K562 (cell line): Measurements from ENCODE around the gene NEU1. TPM values are rescaled to one million over a fixed set of nuclear protein-coding genes. Genes with fewer than 3 reads are reported as not detected.
A peak's percentile ranks its signal among the peaks of the same experiment; 100 is the strongest.

Experiments
- EP300 ChIP-seq: IDR thresholded peaks from 2 replicates; pipeline ENCODE4 v1.6.1; 2012; ENCODE audit warnings: low read length, improper control_type of control experiment
- FOXA1 ChIP-seq: fragments of 450-650 bp; IDR thresholded peaks from 2 replicates; pipeline ENCODE4 v1.6.1; 2016; ENCODE audit warnings: mild to moderate bottlenecking, borderline replicate concordance
- MAFF ChIP-seq: IDR thresholded peaks from 2 replicates; pipeline ENCODE4 v1.6.1; 2012; ENCODE audit warnings: low read length, improper control_type of control experiment
- MTF1 ChIP-seq: fragments of 250-450 bp; sonication (Bioruptor Pico); IDR thresholded peaks from 2 replicates; pipeline ENCODE4 v1.9.0; 2021; ENCODE audit warnings: moderate library complexity, mild to moderate bottlenecking, inconsistent platforms, borderline replicate concordance
- NR2C1 ChIP-seq, 2 experiments: fragments of 450-650 bp; IDR thresholded peaks; 2 replicates each; pipeline ENCODE4 v1.6.1; 2017; ENCODE audit warnings: mild to moderate bottlenecking in 2 of 2, antibody characterized with exemption in 1 of 2, inconsistent platforms in 1 of 2, missing compliant biosample characterization in 1 of 2, missing genetic modification characterization in 1 of 2
- SMAD1 ChIP-seq: fragments of 150-350 bp; IDR thresholded peaks from 2 replicates; pipeline ENCODE4 v1.6.1; 2014; ENCODE audit warnings: low read length, low read depth; ENCODE audit not compliant: partially characterized antibody
- SPI1 ChIP-seq: IDR thresholded peaks from 2 replicates; pipeline ENCODE4 v1.6.1; 2011; ENCODE audit warnings: low read depth, low read length, control low read depth, borderline replicate concordance
- TAF9B ChIP-seq: fragments of 450-650 bp; IDR thresholded peaks from 2 replicates; pipeline ENCODE4 v1.6.1; 2018; ENCODE audit warnings: mild to moderate bottlenecking; ENCODE audit not compliant: partially characterized antibody
- YY1 ChIP-seq, 3 experiments: IDR thresholded peaks; 2 replicates each; pipeline ENCODE4 v1.6.1; 2011; ENCODE audit warnings: low read length in 2 of 3, mild to moderate bottlenecking in 2 of 3, moderate library complexity in 2 of 3, borderline replicate concordance in 1 of 3, control low read depth in 1 of 3, low read depth in 1 of 3; ENCODE audit not compliant: insufficient read depth in 3 of 3, insufficient replicate concordance in 2 of 3, control insufficient read depth in 1 of 3, insufficient read length in 1 of 3; ENCODE audit errors: extremely low read depth in 1 of 3
- ZNF253 ChIP-seq: fragments of 250-450 bp; sonication (Bioruptor Pico); conservative IDR thresholded peaks from 2 replicates; pipeline ENCODE4 v1.6.1; 2021; ENCODE audit warnings: mild to moderate bottlenecking
- ZNF444 ChIP-seq: fragments of 250-450 bp; sonication (Bioruptor Pico); IDR thresholded peaks from 2 replicates; pipeline ENCODE4 v1.4.0; 2020; ENCODE audit warnings: mild to moderate bottlenecking, moderate library complexity
- ZNF584 ChIP-seq: fragments of 200-800 bp; sonication (Bioruptor generic); IDR thresholded peaks from 2 replicates; pipeline ENCODE4 v1.6.1; 2016; ENCODE audit warnings: low read depth, mild to moderate bottlenecking, missing genetic modification characterization, missing compliant biosample characterization
- polyA plus RNA-seq, 8 experiments: library from polyadenylated mRNA; depleted of rRNA in 4 of 8; stranded (reverse) in 5 of 8; unstranded in 3 of 8; fragments of >200 nt; fragmentation: Nextera tagmentation in 2 of 8; fragmentation: Illumina TruSeq in 1 of 8; extraction: Ambion mirVana in 2 of 8; extraction: Trizol in 1 of 8; gene quantifications; 2 replicates each; pipeline versions ENCODE4 v1.2.1 to v1.2.3, GENCODE V29; 2011 to 2014; ENCODE audit warnings: inconsistent platforms in 1 of 8, missing spikeins in 1 of 8
- total RNA-seq, 7 experiments: library from RNA; depleted of rRNA in 6 of 7; stranded (reverse); fragments of >200 nt in 6 of 7; fragmentation: Illumina TruSeq in 2 of 7; extraction: Trizol in 2 of 7; gene quantifications; 2 replicates each; pipeline versions ENCODE4 v1.2.1 to v1.2.3, GENCODE V29; 2011 to 2021; ENCODE audit warnings: low replicate concordance in 1 of 7
- TF ChIP-seq, protein P1 (sequence below), 2 experiments: fragments of 450-650 bp; formaldehyde crosslinking in 1 of 2; IDR thresholded peaks; 2 replicates each; pipeline versions ENCODE4 v1.4.0 to v1.6.1; 2014 to 2020; ENCODE audit warnings: mild to moderate bottlenecking in 2 of 2, borderline replicate concordance in 1 of 2, low read depth in 1 of 2
- TF ChIP-seq, protein P2 (sequence below): fragments of 250-450 bp; sonication (Bioruptor Pico); IDR thresholded peaks from 2 replicates; pipeline ENCODE4 v1.6.1; 2021; ENCODE audit warnings: mild to moderate bottlenecking
- TF ChIP-seq, protein P3 (sequence below): sonication (generic); formaldehyde crosslinking; IDR thresholded peaks from 2 replicates; pipeline ENCODE4 v1.8.0; 2022; ENCODE audit warnings: missing genetic modification reagents, mild to moderate bottlenecking, borderline replicate concordance
- TF ChIP-seq, protein P4 (sequence below): sonication (generic); formaldehyde crosslinking; IDR thresholded peaks from 2 replicates; pipeline ENCODE4 v1.9.0; 2022; ENCODE audit warnings: mild to moderate bottlenecking, missing genetic modification reagents

The NEU1 gene
- total and polyA plus RNA-seq, 9 of the 15 experiments (the other 6 are each of a cell fraction or from before 2014, with no cell fraction given) = 14.8 to 67.8 (median 51.0) TPM

DNA sequence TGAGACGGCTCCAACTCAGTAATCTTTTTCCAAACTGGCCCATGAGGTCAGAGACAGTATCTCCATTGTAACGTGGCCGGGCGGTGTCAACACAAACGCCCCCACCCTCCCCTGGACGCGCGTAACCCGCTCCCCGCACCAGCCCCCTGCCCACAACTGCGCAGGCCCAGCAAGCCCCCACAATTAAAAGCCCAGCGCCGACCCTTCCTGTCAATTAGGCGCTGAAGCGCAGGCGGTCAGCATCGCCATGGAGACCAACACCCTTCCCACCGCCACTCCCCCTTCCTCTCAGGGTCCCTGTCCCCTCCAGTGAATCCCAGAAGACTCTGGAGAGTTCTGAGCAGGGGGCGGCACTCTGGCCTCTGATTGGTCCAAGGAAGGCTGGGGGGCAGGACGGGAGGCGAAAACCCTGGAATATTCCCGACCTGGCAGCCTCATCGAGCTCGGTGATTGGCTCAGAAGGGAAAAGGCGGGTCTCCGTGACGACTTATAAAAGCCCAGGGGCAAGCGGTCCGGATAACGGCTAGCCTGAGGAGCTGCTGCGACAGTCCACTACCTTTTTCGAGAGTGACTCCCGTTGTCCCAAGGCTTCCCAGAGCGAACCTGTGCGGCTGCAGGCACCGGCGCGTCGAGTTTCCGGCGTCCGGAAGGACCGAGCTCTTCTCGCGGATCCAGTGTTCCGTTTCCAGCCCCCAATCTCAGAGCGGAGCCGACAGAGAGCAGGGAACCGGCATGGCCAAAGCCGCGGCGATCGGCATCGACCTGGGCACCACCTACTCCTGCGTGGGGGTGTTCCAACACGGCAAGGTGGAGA is 47.4 kb downstream of the NEU1 start, which contains the start of the genes HSPA1A and HSPA1L (continued):
- TF ChIP-seq, protein P1, sequence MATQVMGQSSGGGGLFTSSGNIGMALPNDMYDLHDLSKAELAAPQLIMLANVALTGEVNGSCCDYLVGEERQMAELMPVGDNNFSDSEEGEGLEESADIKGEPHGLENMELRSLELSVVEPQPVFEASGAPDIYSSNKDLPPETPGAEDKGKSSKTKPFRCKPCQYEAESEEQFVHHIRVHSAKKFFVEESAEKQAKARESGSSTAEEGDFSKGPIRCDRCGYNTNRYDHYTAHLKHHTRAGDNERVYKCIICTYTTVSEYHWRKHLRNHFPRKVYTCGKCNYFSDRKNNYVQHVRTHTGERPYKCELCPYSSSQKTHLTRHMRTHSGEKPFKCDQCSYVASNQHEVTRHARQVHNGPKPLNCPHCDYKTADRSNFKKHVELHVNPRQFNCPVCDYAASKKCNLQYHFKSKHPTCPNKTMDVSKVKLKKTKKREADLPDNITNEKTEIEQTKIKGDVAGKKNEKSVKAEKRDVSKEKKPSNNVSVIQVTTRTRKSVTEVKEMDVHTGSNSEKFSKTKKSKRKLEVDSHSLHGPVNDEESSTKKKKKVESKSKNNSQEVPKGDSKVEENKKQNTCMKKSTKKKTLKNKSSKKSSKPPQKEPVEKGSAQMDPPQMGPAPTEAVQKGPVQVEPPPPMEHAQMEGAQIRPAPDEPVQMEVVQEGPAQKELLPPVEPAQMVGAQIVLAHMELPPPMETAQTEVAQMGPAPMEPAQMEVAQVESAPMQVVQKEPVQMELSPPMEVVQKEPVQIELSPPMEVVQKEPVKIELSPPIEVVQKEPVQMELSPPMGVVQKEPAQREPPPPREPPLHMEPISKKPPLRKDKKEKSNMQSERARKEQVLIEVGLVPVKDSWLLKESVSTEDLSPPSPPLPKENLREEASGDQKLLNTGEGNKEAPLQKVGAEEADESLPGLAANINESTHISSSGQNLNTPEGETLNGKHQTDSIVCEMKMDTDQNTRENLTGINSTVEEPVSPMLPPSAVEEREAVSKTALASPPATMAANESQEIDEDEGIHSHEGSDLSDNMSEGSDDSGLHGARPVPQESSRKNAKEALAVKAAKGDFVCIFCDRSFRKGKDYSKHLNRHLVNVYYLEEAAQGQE (IDR thresholded peaks at IDR 0.05; ENCODE audit: borderline replicate concordance) = no peak
- TF ChIP-seq, protein P1 (CRISPR knock-in tag; IDR thresholded peaks at IDR 0.05; ENCODE audit: low read depth) = peak; percentile 87
- TF ChIP-seq, protein P2, sequence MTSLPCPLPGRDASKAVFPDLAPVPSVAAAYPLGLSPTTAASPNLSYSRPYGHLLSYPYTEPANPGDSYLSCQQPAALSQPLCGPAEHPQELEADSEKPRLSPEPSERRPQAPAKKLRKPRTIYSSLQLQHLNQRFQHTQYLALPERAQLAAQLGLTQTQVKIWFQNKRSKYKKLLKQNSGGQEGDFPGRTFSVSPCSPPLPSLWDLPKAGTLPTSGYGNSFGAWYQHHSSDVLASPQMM (CRISPR knock-in tag) = no peak
- TF ChIP-seq NR2C1 (IDR thresholded peaks at IDR 0.05) (no peak), NR2C1 (tag; IDR thresholded peaks at IDR 0.05) (no peak), ZNF253 (CRISPR knock-in tag) (no peak), SPI1 (0 out of 2 replicates have a peak, but pooled peaks have one; percentile 12), YY1 (IDR thresholded peaks at IDR 0.05; ENCODE audit: borderline replicate concordance in 1 of 3, control insufficient read depth in 1 of 3, extremely low read depth in 1 of 3, insufficient read depth in 3 of 3, insufficient read length in 1 of 3, insufficient replicate concordance in 2 of 3, low read depth in 1 of 3, low read length in 2 of 3) (no peak), EP300 (peak; percentile 85), TAF9B (no peak), MAFF (no peak; the same call in 1 of the 2 replicates), SMAD1 (peak; percentile 96), ZNF444 (CRISPR knock-in tag) (0 out of 2 replicates have a peak, but pooled peaks have one; percentile 62), ZNF584 (CRISPR knock-in tag) (no peak), FOXA1 (no peak), MTF1 (CRISPR knock-in tag) (no peak)
- TF ChIP-seq, protein P3, sequence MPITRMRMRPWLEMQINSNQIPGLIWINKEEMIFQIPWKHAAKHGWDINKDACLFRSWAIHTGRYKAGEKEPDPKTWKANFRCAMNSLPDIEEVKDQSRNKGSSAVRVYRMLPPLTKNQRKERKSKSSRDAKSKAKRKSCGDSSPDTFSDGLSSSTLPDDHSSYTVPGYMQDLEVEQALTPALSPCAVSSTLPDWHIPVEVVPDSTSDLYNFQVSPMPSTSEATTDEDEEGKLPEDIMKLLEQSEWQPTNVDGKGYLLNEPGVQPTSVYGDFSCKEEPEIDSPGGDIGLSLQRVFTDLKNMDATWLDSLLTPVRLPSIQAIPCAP = peak; percentile 73; the same call in 1 of the 2 replicates
- TF ChIP-seq, protein P4, sequence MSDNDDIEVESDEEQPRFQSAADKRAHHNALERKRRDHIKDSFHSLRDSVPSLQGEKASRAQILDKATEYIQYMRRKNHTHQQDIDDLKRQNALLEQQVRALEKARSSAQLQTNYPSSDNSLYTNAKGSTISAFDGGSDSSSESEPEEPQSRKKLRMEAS = peak; percentile 66
